ENCODE data around the gene GCK. TPM values are rescaled to one million over a fixed set of nuclear protein-coding genes. Genes with fewer than 3 reads are reported as not detected.
"Not testable (repeated sequence)": the region's sequence is repeated elsewhere in the genome, so short reads cannot be mapped to it uniquely, and the experiment has no call there.

Gene GCK
- total and polyA plus RNA-seq, 4 donors, result 0.09 to 12.7 (median 0.44) TPM

DNA sequence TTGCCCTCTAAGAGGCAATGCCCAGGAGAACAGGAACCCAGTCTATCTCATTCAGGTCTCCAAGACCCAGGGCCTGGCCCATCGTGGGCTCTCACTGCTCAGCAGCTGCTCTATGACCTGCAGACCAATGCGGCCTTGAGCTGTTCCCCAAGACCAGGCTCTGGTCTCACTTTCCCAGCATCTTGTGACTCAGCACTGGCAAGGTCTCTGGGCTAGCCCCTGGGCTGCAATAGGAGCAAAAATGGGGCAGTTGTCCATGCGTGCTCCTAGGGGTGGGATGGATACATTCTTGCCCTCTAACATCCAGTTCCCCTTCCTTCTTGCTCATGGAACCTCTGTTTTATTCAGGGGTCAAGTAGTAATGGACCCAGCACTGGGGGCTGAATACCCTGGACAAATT is 13.5 kb downstream of the GCK start (continued):
- TF ChIP-seq HNF4A (conservative IDR thresholded peaks at IDR 0.05) (no peak), FOXA1 (IDR thresholded peaks at IDR 0.05) (no peak)

DNA sequence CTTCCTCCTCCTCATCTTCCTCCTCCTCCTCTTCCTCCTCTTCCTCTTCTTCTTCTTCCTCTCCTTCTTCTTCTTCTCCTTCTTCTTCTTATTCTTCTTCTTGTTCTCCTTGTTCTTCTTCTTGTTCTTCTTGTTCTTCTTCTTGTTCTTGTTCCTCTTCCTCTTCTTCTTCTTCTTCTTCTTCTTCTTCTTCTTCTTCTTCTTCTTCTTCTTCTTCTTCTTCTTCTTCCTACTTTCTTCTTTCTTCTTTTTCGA is 14.6 kb downstream of the GCK start:
- not testable (repeated sequence) for H3K9me3 ChIP-seq (ENCODE audit: control insufficient read depth in 4 of 4, low read length in 3 of 4); H3K4me3 ChIP-seq (ENCODE audit: low read depth in 1 of 3, low read length in 3 of 3); H3K9ac ChIP-seq (ENCODE audit: low read depth in 1 of 2, low read length in 2 of 2); H3K27ac ChIP-seq (ENCODE audit: low read depth in 1 of 2, low read length in 2 of 2); H3K4me1 ChIP-seq (ENCODE audit: control insufficient read depth in 4 of 4, insufficient read depth in 4 of 4, low read length in 3 of 4); DNase-seq (ENCODE audit: low spot score); H3K36me3 ChIP-seq (ENCODE audit: control insufficient read depth in 4 of 4, insufficient read depth in 3 of 4, low read depth in 1 of 4, low read length in 3 of 4); H3K27me3 ChIP-seq (ENCODE audit: control insufficient read depth in 4 of 4, insufficient read depth in 4 of 4, low read length in 3 of 4)
- 68% methylated on average over 1 of the region's 1 CpG for WGBS

DNA sequence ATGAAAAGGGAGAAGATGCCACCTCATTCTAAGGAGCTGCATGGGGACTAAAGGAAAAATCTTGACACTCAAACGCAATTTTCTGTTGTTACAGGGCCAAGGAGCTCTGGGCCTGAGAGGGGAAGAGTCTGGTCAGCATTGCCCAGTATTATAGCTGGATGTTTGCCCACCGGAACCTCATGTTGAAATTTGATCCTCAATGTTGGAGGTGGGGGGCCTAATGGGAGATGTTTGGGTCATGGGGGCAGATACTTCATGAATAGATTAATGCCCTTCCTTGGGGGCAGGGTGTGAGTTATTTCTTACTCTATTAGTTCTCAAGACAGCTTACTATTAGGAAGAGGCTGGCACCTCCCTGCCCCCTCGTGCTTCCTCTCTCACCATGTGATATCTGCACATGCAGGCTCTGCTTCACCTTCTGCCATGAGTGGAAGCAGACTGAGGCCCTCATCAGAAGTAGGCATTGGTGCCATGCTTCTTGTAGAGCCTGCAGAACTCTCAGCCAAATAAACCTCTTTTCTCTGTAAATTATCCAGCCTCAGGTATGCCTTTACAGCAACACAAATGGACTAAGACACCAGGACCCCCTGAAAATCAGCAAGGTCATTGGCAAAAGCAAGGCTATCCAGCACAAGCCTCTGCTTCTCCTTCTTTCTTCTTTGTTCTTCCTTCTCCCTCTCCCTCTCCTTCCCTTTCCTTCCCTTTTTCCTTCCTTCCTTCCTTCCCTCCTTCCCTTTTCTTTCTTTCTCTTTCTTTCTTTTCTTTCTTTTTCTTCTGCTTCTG is 15.1 kb downstream of the GCK start:
- Histone ChIP-seq H3K4me1 (ENCODE audit: control insufficient read depth in 4 of 4, insufficient read depth in 4 of 4, low read length in 3 of 4) (no peaks in the 10 kb centered on the region), H3K4me3 (ENCODE audit: low read depth in 1 of 3, low read length in 3 of 3) (no peak overlapping the region), H3K27me3 (ENCODE audit: control insufficient read depth in 4 of 4, insufficient read depth in 4 of 4, low read length in 3 of 4) (no peaks in the 10 kb centered on the region), H3K36me3 (ENCODE audit: control insufficient read depth in 4 of 4, insufficient read depth in 3 of 4, low read depth in 1 of 4, low read length in 3 of 4) (no peaks in the 10 kb centered on the region), H3K9me3 (ENCODE audit: control insufficient read depth in 4 of 4, low read length in 3 of 4) (no peaks in the 10 kb centered on the region), H3K9ac (ENCODE audit: low read depth in 1 of 2, low read length in 2 of 2) (no peak overlapping the region), H3K27ac (ENCODE audit: low read depth in 1 of 2, low read length in 2 of 2) (no peak overlapping the region)
- TF ChIP-seq FOXA1 (IDR thresholded peaks at IDR 0.05) (no peak), NR2F2 (IDR thresholded peaks at IDR 0.05) (no peak), EGR1 (IDR thresholded peaks at IDR 0.05; ENCODE audit: low read depth in 2 of 2) (no peak), RAD21 (IDR thresholded peaks at IDR 0.05) (no peak)
- TF ChIP-seq, protein P1, sequence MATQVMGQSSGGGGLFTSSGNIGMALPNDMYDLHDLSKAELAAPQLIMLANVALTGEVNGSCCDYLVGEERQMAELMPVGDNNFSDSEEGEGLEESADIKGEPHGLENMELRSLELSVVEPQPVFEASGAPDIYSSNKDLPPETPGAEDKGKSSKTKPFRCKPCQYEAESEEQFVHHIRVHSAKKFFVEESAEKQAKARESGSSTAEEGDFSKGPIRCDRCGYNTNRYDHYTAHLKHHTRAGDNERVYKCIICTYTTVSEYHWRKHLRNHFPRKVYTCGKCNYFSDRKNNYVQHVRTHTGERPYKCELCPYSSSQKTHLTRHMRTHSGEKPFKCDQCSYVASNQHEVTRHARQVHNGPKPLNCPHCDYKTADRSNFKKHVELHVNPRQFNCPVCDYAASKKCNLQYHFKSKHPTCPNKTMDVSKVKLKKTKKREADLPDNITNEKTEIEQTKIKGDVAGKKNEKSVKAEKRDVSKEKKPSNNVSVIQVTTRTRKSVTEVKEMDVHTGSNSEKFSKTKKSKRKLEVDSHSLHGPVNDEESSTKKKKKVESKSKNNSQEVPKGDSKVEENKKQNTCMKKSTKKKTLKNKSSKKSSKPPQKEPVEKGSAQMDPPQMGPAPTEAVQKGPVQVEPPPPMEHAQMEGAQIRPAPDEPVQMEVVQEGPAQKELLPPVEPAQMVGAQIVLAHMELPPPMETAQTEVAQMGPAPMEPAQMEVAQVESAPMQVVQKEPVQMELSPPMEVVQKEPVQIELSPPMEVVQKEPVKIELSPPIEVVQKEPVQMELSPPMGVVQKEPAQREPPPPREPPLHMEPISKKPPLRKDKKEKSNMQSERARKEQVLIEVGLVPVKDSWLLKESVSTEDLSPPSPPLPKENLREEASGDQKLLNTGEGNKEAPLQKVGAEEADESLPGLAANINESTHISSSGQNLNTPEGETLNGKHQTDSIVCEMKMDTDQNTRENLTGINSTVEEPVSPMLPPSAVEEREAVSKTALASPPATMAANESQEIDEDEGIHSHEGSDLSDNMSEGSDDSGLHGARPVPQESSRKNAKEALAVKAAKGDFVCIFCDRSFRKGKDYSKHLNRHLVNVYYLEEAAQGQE (IDR thresholded peaks at IDR 0.05), result no peak
- TF ChIP-seq, protein P2, sequence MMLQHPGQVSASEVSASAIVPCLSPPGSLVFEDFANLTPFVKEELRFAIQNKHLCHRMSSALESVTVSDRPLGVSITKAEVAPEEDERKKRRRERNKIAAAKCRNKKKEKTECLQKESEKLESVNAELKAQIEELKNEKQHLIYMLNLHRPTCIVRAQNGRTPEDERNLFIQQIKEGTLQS (IDR thresholded peaks at IDR 0.05), result no peak
- no peak for DNase-seq (ENCODE audit: low spot score)
- 64% methylated on average over 3 of the region's 3 CpGs for WGBS

DNA sequence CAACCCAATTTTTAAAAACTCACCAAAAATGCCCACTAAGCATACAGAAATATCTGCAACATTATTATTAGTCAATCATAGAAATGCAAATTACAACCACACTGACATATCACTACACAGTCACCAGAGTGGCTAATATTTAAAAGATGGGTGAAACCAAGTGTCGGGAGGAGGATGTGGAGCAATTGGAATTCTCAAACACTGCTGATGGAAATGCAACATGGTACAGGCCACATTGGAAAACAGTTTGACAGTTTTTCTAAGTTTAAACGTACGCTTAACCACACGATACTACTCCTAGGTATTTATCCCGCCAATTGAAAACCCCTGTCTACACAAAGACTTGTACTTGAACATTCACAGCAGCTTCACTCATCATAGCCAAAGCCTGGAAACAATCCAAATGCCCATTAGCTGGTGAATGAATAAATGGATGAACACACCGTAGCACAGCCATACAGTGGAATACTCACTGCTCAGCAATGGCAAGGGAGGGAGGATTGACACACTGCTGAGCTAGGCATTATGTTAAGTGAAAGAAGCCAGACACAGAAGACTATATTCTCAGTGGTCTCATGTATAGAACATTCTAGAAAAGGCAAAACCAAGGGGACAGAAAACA is 16.3 kb downstream of the GCK start:
- 89% methylated on average over 6 of the region's 6 CpGs for WGBS
- DNase-seq (ENCODE audit: low spot score), result no peak
- H3K9ac ChIP-seq (ENCODE audit: low read depth in 1 of 2, low read length in 2 of 2), result no peak overlapping the region
- TF ChIP-seq, protein P1 (IDR thresholded peaks at IDR 0.05), result no peak
- TF ChIP-seq FOXA1 (IDR thresholded peaks at IDR 0.05) (no peak), FOXA2 (IDR thresholded peaks at IDR 0.05) (no peak), JUND (IDR thresholded peaks at IDR 0.05) (no peak), RAD21 (IDR thresholded peaks at IDR 0.05) (no peak), HNF4G (IDR thresholded peaks at IDR 0.05) (no peak), YY1 (IDR thresholded peaks at IDR 0.05) (no peak), NR2F2 (IDR thresholded peaks at IDR 0.05) (no peak), SP1 (IDR thresholded peaks at IDR 0.05) (no peak), TAF1 (conservative IDR thresholded peaks at IDR 0.05) (no peak), GABPA (IDR thresholded peaks at IDR 0.05 in 1 of 2, conservative IDR thresholded peaks at IDR 0.05 in 1 of 2) (no peak), RXRA (IDR thresholded peaks at IDR 0.05) (no peak)
- TF ChIP-seq, protein P3, sequence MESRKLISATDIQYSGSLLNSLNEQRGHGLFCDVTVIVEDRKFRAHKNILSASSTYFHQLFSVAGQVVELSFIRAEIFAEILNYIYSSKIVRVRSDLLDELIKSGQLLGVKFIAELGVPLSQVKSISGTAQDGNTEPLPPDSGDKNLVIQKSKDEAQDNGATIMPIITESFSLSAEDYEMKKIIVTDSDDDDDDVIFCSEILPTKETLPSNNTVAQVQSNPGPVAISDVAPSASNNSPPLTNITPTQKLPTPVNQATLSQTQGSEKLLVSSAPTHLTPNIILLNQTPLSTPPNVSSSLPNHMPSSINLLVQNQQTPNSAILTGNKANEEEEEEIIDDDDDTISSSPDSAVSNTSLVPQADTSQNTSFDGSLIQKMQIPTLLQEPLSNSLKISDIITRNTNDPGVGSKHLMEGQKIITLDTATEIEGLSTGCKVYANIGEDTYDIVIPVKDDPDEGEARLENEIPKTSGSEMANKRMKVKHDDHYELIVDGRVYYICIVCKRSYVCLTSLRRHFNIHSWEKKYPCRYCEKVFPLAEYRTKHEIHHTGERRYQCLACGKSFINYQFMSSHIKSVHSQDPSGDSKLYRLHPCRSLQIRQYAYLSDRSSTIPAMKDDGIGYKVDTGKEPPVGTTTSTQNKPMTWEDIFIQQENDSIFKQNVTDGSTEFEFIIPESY (IDR thresholded peaks at IDR 0.05), result no peak
- TF ChIP-seq, protein P2 (IDR thresholded peaks at IDR 0.05), result no peak

More for the DNA sequence above, 16.3 kb downstream of the GCK start:
- Histone ChIP-seq H3K9me3 (ENCODE audit: control insufficient read depth in 4 of 4, low read length in 3 of 4) (no peaks in the 10 kb centered on the region), H3K4me1 (ENCODE audit: control insufficient read depth in 4 of 4, insufficient read depth in 4 of 4, low read length in 3 of 4) (no peaks in the 10 kb centered on the region), H3K36me3 (ENCODE audit: control insufficient read depth in 4 of 4, insufficient read depth in 3 of 4, low read depth in 1 of 4, low read length in 3 of 4) (no peaks in the 10 kb centered on the region), H3K27ac (ENCODE audit: low read depth in 1 of 2, low read length in 2 of 2) (no peak overlapping the region), H3K4me3 (ENCODE audit: low read depth in 1 of 3, low read length in 3 of 3) (no peak overlapping the region), H3K27me3 (ENCODE audit: control insufficient read depth in 4 of 4, insufficient read depth in 4 of 4, low read length in 3 of 4) (no peaks in the 10 kb centered on the region)
